ENCODE results near the gene CKAP2L. TPM values are rescaled to one million over a fixed set of nuclear protein-coding genes. Genes with fewer than 3 reads are reported as not detected.
A peak's percentile ranks its signal among the peaks of the same experiment; 100 is the strongest.

Gene CKAP2L
- total and polyA plus RNA-seq, 5 donors from 2014 or later: 0.43 to 3.4 (median 0.95) TPM

- H3K36me3 Mint-ChIP-seq: no peaks in the 10 kb centered on the region
- DNase-seq (no peak), ATAC-seq (ENCODE audit: low read depth in 2 of 2) (no peak)
- no peak overlapping the region for H3K4me3 Mint-ChIP-seq
- no peaks in the 10 kb centered on the region for H3K27me3 Mint-ChIP-seq
- no peaks in the 10 kb centered on the region for H3K36me3 ChIP-seq (ENCODE audit: control insufficient read depth, insufficient read depth, low read length)
- no peaks in the 10 kb centered on the region for H3K27me3 ChIP-seq (ENCODE audit: control insufficient read depth, insufficient read depth, low read length)
- peak overlapping the region; percentile 7 for H3K4me3 ChIP-seq (ENCODE audit: low read depth, low read length)
- H3K9me3 ChIP-seq (ENCODE audit: control insufficient read depth in 2 of 2, low read length in 2 of 2): no peaks in the 10 kb centered on the region
- H3K27ac ChIP-seq (ENCODE audit: insufficient read depth, low read length, poor library complexity, severe bottlenecking): no peak overlapping the region
- peaks cover 30% of the 10 kb centered on the region for H3K4me1 ChIP-seq (ENCODE audit: control insufficient read depth, insufficient read depth, low read length, poor library complexity, severe bottlenecking)
- H3K4me1 Mint-ChIP-seq: peaks cover 6 to 75% (median 35%) of the 10 kb centered on the region in 4 donors
- peak overlapping the region; percentile 67 to 91 (median 78) for H3K27ac Mint-ChIP-seq
- H3K9me3 Mint-ChIP-seq: no peaks in the 10 kb centered on the region
Observed at GRCh38 chr2:112754564-112754963, 9.8 kb downstream of the CKAP2L start.

DNA sequence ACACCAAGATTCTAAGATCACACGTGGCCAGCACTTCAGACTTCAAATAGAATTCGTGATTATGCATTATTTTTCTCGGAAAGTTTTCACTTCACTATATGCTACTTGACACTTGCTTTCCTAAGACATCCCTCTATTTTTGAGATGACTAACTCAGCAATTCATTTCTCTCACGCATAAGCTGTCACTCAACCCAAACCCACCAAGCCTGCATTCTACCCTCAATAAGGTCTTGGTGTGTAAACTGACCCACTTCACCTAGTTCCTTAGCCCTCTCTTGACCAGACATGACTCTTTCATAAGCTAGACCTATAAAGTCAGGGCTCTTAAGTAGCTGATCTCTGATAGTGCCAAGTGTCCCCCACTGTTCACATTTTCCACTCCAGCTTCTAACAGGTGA, 11.7 kb downstream of the CKAP2L start:
- H3K27ac ChIP-seq (ENCODE audit: insufficient read depth, low read length, poor library complexity, severe bottlenecking): no peak overlapping the region
- no peaks in the 10 kb centered on the region for H3K9me3 Mint-ChIP-seq
- no peaks in the 10 kb centered on the region for H3K36me3 Mint-ChIP-seq
- H3K4me3 Mint-ChIP-seq: no peak overlapping the region
- DNase-seq: no peak
- H3K4me1 ChIP-seq (ENCODE audit: control insufficient read depth, insufficient read depth, low read length, poor library complexity, severe bottlenecking): peaks cover 27% of the 10 kb centered on the region
- no peak for ATAC-seq (ENCODE audit: low read depth in 2 of 2)
- H3K9me3 ChIP-seq (ENCODE audit: control insufficient read depth in 2 of 2, low read length in 2 of 2): no peaks in the 10 kb centered on the region
- peaks cover 6 to 67% (median 32%) of the 10 kb centered on the region in 4 donors for H3K4me1 Mint-ChIP-seq
- H3K27ac Mint-ChIP-seq: no peak overlapping the region
- H3K36me3 ChIP-seq (ENCODE audit: control insufficient read depth, insufficient read depth, low read length): no peaks in the 10 kb centered on the region
- no peaks in the 10 kb centered on the region for H3K27me3 ChIP-seq (ENCODE audit: control insufficient read depth, insufficient read depth, low read length)
- H3K4me3 ChIP-seq (ENCODE audit: low read depth, low read length): no peak overlapping the region
- no peaks in the 10 kb centered on the region for H3K27me3 Mint-ChIP-seq

DNA sequence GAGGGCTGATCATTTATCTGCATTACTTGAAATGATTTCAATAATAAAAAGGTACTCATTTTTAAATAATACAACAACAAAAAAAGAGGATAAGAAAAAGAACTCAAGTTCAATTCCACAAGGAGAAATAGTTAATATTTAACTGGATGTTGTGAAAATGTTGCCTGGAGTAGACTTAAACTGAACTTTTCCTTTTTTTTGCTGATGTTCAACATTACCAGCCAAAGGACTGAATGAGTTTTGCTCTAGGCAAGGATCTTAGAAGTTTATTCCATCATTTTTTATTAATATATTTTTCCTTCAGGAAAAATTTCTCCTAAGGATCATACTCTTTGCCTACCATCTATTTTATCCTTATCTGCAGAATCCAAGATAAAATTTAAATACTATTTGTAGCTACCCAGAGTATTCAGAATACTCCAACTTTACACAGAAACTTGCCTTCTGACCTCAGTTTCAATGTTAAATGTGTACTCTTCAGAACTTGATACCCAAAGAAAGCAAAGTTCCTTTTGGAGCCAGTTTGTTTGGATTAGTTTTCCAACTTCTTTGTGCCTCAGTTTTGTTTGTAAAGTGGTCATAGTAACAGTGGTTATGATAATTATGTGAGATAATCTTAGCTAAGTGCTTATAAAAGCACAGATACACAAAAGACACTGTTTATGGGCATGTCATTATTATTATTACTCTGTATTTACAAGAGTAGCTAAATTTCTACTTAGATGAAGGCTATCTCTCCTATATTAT, 12.8 kb downstream of the CKAP2L start:
- no peak for ATAC-seq (ENCODE audit: low read depth in 2 of 2)
- DNase-seq: no peak
- no peaks in the 10 kb centered on the region for H3K9me3 ChIP-seq (ENCODE audit: control insufficient read depth in 2 of 2, low read length in 2 of 2)
- Mint-ChIP-seq H3K4me1 (peaks cover 6 to 61% (median 30%) of the 10 kb centered on the region in 4 donors), H3K9me3 (no peaks in the 10 kb centered on the region), H3K27ac (no peak overlapping the region), H3K4me3 (peak overlapping the region in 1 of 4 donors; percentile 62), H3K27me3 (no peaks in the 10 kb centered on the region), H3K36me3 (no peaks in the 10 kb centered on the region)
- H3K4me1 ChIP-seq (ENCODE audit: control insufficient read depth, insufficient read depth, low read length, poor library complexity, severe bottlenecking): peaks cover 20% of the 10 kb centered on the region
- H3K27me3 ChIP-seq (ENCODE audit: control insufficient read depth, insufficient read depth, low read length): no peaks in the 10 kb centered on the region
- no peak overlapping the region for H3K27ac ChIP-seq (ENCODE audit: insufficient read depth, low read length, poor library complexity, severe bottlenecking)
- no peak overlapping the region for H3K4me3 ChIP-seq (ENCODE audit: low read depth, low read length)
- H3K36me3 ChIP-seq (ENCODE audit: control insufficient read depth, insufficient read depth, low read length): no peaks in the 10 kb centered on the region

DNA sequence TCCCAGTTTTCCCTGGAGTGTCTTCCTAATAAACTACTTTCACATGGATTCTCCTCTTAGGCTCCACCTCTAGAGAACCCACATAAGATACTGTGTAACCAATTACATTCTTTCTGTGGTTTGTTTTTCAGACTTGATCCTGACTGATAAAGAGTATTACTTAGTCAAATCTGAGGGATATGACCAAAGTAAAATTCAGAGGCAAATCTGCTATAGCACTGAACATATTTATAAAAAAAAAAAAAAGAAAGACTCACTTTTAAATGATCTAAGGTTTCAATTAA, 13.9 kb downstream of the CKAP2L start:
- no peaks in the 10 kb centered on the region for H3K36me3 Mint-ChIP-seq
- Histone ChIP-seq H3K4me3 (ENCODE audit: low read depth, low read length) (no peak overlapping the region), H3K4me1 (ENCODE audit: control insufficient read depth, insufficient read depth, low read length, poor library complexity, severe bottlenecking) (peaks cover 15% of the 10 kb centered on the region), H3K27ac (ENCODE audit: insufficient read depth, low read length, poor library complexity, severe bottlenecking) (peak overlapping the region; percentile 65), H3K36me3 (ENCODE audit: control insufficient read depth, insufficient read depth, low read length) (no peaks in the 10 kb centered on the region), H3K9me3 (ENCODE audit: control insufficient read depth in 2 of 2, low read length in 2 of 2) (no peaks in the 10 kb centered on the region), H3K27me3 (ENCODE audit: control insufficient read depth, insufficient read depth, low read length) (no peaks in the 10 kb centered on the region)
- ATAC-seq (ENCODE audit: low read depth in 2 of 2): no peak
- H3K4me3 Mint-ChIP-seq: peak overlapping the region in 2 of 4 donors; percentile 24 to 57
- H3K27me3 Mint-ChIP-seq: no peaks in the 10 kb centered on the region
- H3K27ac Mint-ChIP-seq: peak overlapping the region; percentile 17 to 88 (median 88)
- H3K4me1 Mint-ChIP-seq: peaks cover 0 to 54% (median 23%) of the 10 kb centered on the region in 4 donors
- no peaks in the 10 kb centered on the region for H3K9me3 Mint-ChIP-seq
- DNase-seq: no peak

GRCh38 chr2:112749755-112750559, 14.5 kb downstream of the CKAP2L start:
- Histone ChIP-seq H3K4me3 (ENCODE audit: low read depth, low read length) (peak overlapping the region; percentile 68), H3K27ac (ENCODE audit: insufficient read depth, low read length, poor library complexity, severe bottlenecking) (peak overlapping the region; percentile 65)
- peak overlapping the region; percentile 24 to 82 (median 66) for H3K4me3 Mint-ChIP-seq

DNA sequence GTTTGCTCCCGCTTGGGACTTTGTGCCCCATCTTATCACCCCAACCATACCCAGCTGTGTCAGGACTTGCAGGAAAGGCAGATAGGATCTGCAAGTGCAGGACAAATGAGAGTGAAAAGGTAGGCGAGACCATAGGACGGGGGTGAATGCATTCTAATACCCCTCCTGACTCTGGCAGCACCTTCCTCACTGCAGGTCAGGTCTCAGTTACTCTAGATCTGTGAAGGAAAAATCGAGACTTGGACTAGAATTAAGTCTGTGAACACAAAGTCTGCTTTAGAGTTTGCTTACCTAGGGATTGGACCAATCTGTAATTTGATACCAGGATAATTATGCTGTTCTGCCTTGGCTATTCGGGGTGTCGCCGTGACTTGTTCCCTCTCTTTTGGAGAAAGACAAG, 23.9 kb downstream of the CKAP2L start:
- DNase-seq: no peak
- Mint-ChIP-seq H3K36me3 (no peaks in the 10 kb centered on the region), H3K27ac (no peak overlapping the region), H3K4me3 (no peak overlapping the region), H3K4me1 (peaks cover 0 to 6% (median 3%) of the 10 kb centered on the region in 4 donors), H3K27me3 (no peaks in the 10 kb centered on the region), H3K9me3 (no peaks in the 10 kb centered on the region)
- ATAC-seq (ENCODE audit: low read depth in 2 of 2): no peak
- Histone ChIP-seq H3K27me3 (ENCODE audit: control insufficient read depth, insufficient read depth, low read length) (no peaks in the 10 kb centered on the region), H3K36me3 (ENCODE audit: control insufficient read depth, insufficient read depth, low read length) (no peaks in the 10 kb centered on the region), H3K9me3 (ENCODE audit: control insufficient read depth in 2 of 2, low read length in 2 of 2) (no peaks in the 10 kb centered on the region), H3K27ac (ENCODE audit: insufficient read depth, low read length, poor library complexity, severe bottlenecking) (no peak overlapping the region), H3K4me1 (ENCODE audit: control insufficient read depth, insufficient read depth, low read length, poor library complexity, severe bottlenecking) (no peaks in the 10 kb centered on the region), H3K4me3 (ENCODE audit: low read depth, low read length) (no peak overlapping the region)

More at GRCh38 chr2:112749755-112750559, 14.5 kb downstream of the CKAP2L start:
- Mint-ChIP-seq H3K27ac (peak overlapping the region; percentile 77 to 88 (median 88)), H3K9me3 (no peaks in the 10 kb centered on the region), H3K36me3 (no peaks in the 10 kb centered on the region), H3K27me3 (no peaks in the 10 kb centered on the region), H3K4me1 (peaks cover under 1 to 50% (median 20%) of the 10 kb centered on the region in 4 donors)
- Histone ChIP-seq H3K4me1 (ENCODE audit: control insufficient read depth, insufficient read depth, low read length, poor library complexity, severe bottlenecking) (peaks cover 15% of the 10 kb centered on the region), H3K36me3 (ENCODE audit: control insufficient read depth, insufficient read depth, low read length) (no peaks in the 10 kb centered on the region), H3K27me3 (ENCODE audit: control insufficient read depth, insufficient read depth, low read length) (no peaks in the 10 kb centered on the region), H3K9me3 (ENCODE audit: control insufficient read depth in 2 of 2, low read length in 2 of 2) (no peaks in the 10 kb centered on the region)
- ATAC-seq (ENCODE audit: low read depth in 2 of 2) (peak; percentile 89), DNase-seq (peak; percentile 72 to 85 (median 78))

DNA sequence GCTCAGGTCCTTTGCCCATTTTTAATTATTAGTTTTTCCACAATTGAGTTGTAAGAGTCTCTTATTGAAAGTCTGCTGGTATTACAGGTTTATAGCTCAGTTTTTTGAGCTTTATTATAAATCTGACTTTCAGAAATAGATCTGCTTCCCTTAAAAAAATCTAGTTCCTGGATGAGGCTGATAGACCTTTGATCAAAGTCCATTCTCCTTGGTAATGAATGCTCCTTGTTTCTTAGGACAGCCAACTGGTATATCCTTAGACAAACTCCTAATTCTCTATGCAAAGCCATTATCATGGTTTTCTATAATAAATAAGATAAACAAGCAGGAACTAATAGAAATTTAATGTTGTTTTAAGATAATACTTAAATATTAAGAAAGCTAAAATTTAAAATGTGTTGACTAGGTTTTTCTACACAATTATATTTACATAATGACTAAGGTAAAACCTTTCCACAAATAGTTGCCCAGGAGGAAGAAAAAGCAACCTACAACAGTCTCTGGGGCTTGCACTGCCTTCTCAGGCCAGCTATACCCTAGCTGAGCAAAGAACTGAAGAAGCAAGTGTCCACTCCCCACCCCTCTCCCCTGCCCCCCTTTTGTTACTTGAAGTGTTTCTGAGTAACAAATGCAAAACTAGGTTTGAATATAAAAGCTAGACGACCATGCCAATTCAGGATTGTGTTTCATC, 26.7 kb downstream of the CKAP2L start:
- Mint-ChIP-seq H3K9me3 (no peaks in the 10 kb centered on the region), H3K36me3 (no peaks in the 10 kb centered on the region), H3K27me3 (no peaks in the 10 kb centered on the region), H3K27ac (no peak overlapping the region), H3K4me1 (peaks cover 0 to 5% (median under 1%) of the 10 kb centered on the region in 4 donors), H3K4me3 (no peak overlapping the region)
- H3K27ac ChIP-seq (ENCODE audit: insufficient read depth, low read length, poor library complexity, severe bottlenecking): no peak overlapping the region
- no peaks in the 10 kb centered on the region for H3K36me3 ChIP-seq (ENCODE audit: control insufficient read depth, insufficient read depth, low read length)
- ATAC-seq (ENCODE audit: low read depth in 2 of 2) (no peak), DNase-seq (no peak)
- no peaks in the 10 kb centered on the region for H3K4me1 ChIP-seq (ENCODE audit: control insufficient read depth, insufficient read depth, low read length, poor library complexity, severe bottlenecking)
- H3K4me3 ChIP-seq (ENCODE audit: low read depth, low read length): no peak overlapping the region
- no peaks in the 10 kb centered on the region for H3K27me3 ChIP-seq (ENCODE audit: control insufficient read depth, insufficient read depth, low read length)
- no peaks in the 10 kb centered on the region for H3K9me3 ChIP-seq (ENCODE audit: control insufficient read depth in 2 of 2, low read length in 2 of 2)
